Mesothelial cell of epicardium (in vitro differentiated cells): Measurements from ENCODE around the gene SCAPER. TPM values are rescaled to one million over a fixed set of nuclear protein-coding genes. Genes with fewer than 3 reads are reported as not detected.
A peak's percentile ranks its signal among the peaks of the same experiment; 100 is the strongest.

Source experiments
- DNase-seq, 2 experiments: peaks; one replicate each; pipeline ENCODE4 v3.0.0; 2021; ENCODE audit warnings: low spot score in 2 of 2; ENCODE audit not compliant: unreplicated experiment in 2 of 2
- H3K27ac Mint-ChIP-seq: 2 replicates; pipeline ENCODE4 v1.8.0; 2021; ENCODE audit warnings: mixed read lengths
- H3K27me3 Mint-ChIP-seq: 2 replicates; pipeline ENCODE4 v1.8.0; 2021; ENCODE audit warnings: low read depth, mixed read lengths
- H3K36me3 Mint-ChIP-seq: 2 replicates; pipeline ENCODE4 v1.8.0; 2021; ENCODE audit warnings: mixed read lengths
- H3K4me1 Mint-ChIP-seq: 2 replicates; pipeline ENCODE4 v1.8.0; 2021; ENCODE audit warnings: mixed read lengths
- H3K4me3 Mint-ChIP-seq: 2 replicates; pipeline ENCODE4 v1.8.0; 2021; ENCODE audit warnings: mild to moderate bottlenecking, moderate library complexity, mixed read lengths
- H3K9me3 Mint-ChIP-seq: 2 replicates; pipeline ENCODE4 v1.8.0; 2021; ENCODE audit warnings: mixed read lengths
- CTCF ChIP-seq: fragments of 200-600 bp; sonication (generic); IDR thresholded peaks from one replicate; pipeline ENCODE4 v1.5.0; 2021; ENCODE audit warnings: antibody characterized with exemption; ENCODE audit not compliant: unreplicated experiment
- total RNA-seq: library from RNA; stranded (reverse); gene quantifications from 3 replicates; pipeline ENCODE4 v1.2.1, GENCODE V29; 2021

SCAPER gene
- total RNA-seq, 1 donor from 2014 or later, result 35.9 TPM

- DNase-seq, result no peak
- Mint-ChIP-seq H3K9me3 (no peaks in the 10 kb centered on the region), H3K27ac (peak overlapping the region; percentile 41), H3K4me1 (peaks cover 44% of the 10 kb centered on the region), H3K27me3 (peaks cover 97% of the 10 kb centered on the region), H3K36me3 (no peaks in the 10 kb centered on the region), H3K4me3 (peak overlapping the region; percentile 64)
- TF ChIP-seq CTCF, result no peak
These were observed 568.0 kb downstream of the SCAPER start for GRCh38 chr15:76337059-76337695.

GRCh38 chr15:76336254-76337058, 568.7 kb downstream of the SCAPER start, which contains the start of gene ISL2:
Gene ISL2 (plus strand): TSS chr15:76336773. CDS start chr15:76336884, 111 bp downstream.
- H3K27ac Mint-ChIP-seq, result peak within 1 kb of the TSS; percentile 75

GRCh38 chr15:76335307-76336253, 569.6 kb downstream of the SCAPER start:
- Mint-ChIP-seq H3K27ac (peak overlapping the region; percentile 75), H3K27me3 (peaks cover 81% of the 10 kb centered on the region), H3K4me3 (peak overlapping the region; percentile 64), H3K36me3 (no peaks in the 10 kb centered on the region), H3K4me1 (peaks cover 32% of the 10 kb centered on the region), H3K9me3 (no peaks in the 10 kb centered on the region)
- DNase-seq, result no peak
- no peak for TF ChIP-seq CTCF

More at GRCh38 chr15:76336254-76337058, 568.7 kb downstream of the SCAPER start, which contains the start of gene ISL2:
- H3K4me3 Mint-ChIP-seq, result peak within 1 kb of the TSS; percentile 64
- peaks cover 36% of the 10 kb centered on the region for H3K4me1 Mint-ChIP-seq
- no peak for TF ChIP-seq CTCF
- no peaks in the 10 kb centered on the region for H3K9me3 Mint-ChIP-seq
- DNase-seq, result peak; percentile 62 to 73
- H3K36me3 Mint-ChIP-seq, result no peaks in the 10 kb centered on the region
- H3K27me3 Mint-ChIP-seq, result peaks cover 90% of the 10 kb centered on the region

- Mint-ChIP-seq H3K27me3 (peaks cover 79% of the 10 kb centered on the region), H3K4me1 (peaks cover 24% of the 10 kb centered on the region), H3K4me3 (peak overlapping the region; percentile 64), H3K27ac (peak overlapping the region; percentile 25), H3K36me3 (no peaks in the 10 kb centered on the region), H3K9me3 (no peaks in the 10 kb centered on the region)
- DNase-seq, result no peak
- TF ChIP-seq CTCF, result no peak
These were observed 570.5 kb downstream of the SCAPER start for GRCh38 chr15:76334438-76335306.
